Activated CD4-positive, alpha-beta T cell treated with anti-CD3 and anti-CD28 coated beads, Interleukin-2, amount 50 U/mL, for 1 hour (primary cell): ENCODE measurements around the gene NUBP1.
A peak's percentile ranks its signal among the peaks of the same experiment; 100 is the strongest.
"Not testable (repeated sequence)": the region's sequence is repeated elsewhere in the genome, so short reads cannot be mapped to it uniquely, and the experiment has no call there.

ENCODE experiments used
- DNase-seq: peaks from one replicate; pipeline ENCODE4 v3.0.0-alpha.2; 2020

Gene NUBP1

GRCh38 chr16:10743610-10744369 lies at the start of gene NUBP1:
NUBP1 (plus strand) TSS chr16:10743842; CDS start chr16:10743864, 22 bp downstream.
- peak; percentile 99 for DNase-seq

GRCh38 chr16:10693889-10694288 lies 49.8 kb upstream of the NUBP1 start:
- no peak for DNase-seq

GRCh38 chr16:10694306-10694705 lies 49.3 kb upstream of the NUBP1 start:
- no peak for DNase-seq

GRCh38 chr16:10694830-10695229 lies 48.8 kb upstream of the NUBP1 start, which contains the start of gene TEKT5:
TEKT5 (minus strand) TSS chr16:10694930; CDS start chr16:10694873, 57 bp downstream.
- DNase-seq = no peak

GRCh38 chr16:10699756-10700155 lies 43.9 kb upstream of the NUBP1 start:
- DNase-seq = no peak

- DNase-seq = no peak
Measured at GRCh38 chr16:10708969-10709368, 34.7 kb upstream of the NUBP1 start.

GRCh38 chr16:10728003-10728887 lies 15.4 kb upstream of the NUBP1 start:
- no peak for DNase-seq

- DNase-seq = no peak
Measured at GRCh38 chr16:10729104-10730048, 14.3 kb upstream of the NUBP1 start.

- DNase-seq = no peak
Measured at GRCh38 chr16:10731790-10732189, 11.9 kb upstream of the NUBP1 start.

GRCh38 chr16:10737068-10737625 lies 6.5 kb upstream of the NUBP1 start:
- DNase-seq = peak; percentile 65

- DNase-seq = no peak
Measured at GRCh38 chr16:10738231-10739077, 5.2 kb upstream of the NUBP1 start.

- no peak for DNase-seq
Measured at GRCh38 chr16:10740000-10740844, 3.4 kb upstream of the NUBP1 start.

GRCh38 chr16:10740845-10741208 lies 2.8 kb upstream of the NUBP1 start:
- DNase-seq = no peak

- not testable (repeated sequence) for DNase-seq
Measured at GRCh38 chr16:10741249-10741648, 2.4 kb upstream of the NUBP1 start.

GRCh38 chr16:10741844-10742243 lies 1.8 kb upstream of the NUBP1 start:
- no peak for DNase-seq

- DNase-seq = no peak
Measured at GRCh38 chr16:10743227-10743609, 424 bp upstream of the NUBP1 start.

GRCh38 chr16:10744370-10745030 lies 858 bp downstream of the NUBP1 start:
- no peak for DNase-seq

GRCh38 chr16:10745841-10746240 lies 2.2 kb downstream of the NUBP1 start:
- DNase-seq = no peak

- no peak for DNase-seq
Measured at GRCh38 chr16:10750793-10751192, 7.2 kb downstream of the NUBP1 start.

- no peak for DNase-seq
Measured at GRCh38 chr16:10751291-10751697, 7.7 kb downstream of the NUBP1 start.
